Stimulated activated CD8-positive, alpha-beta memory T cell treated with anti-CD3 and anti-CD28 coated beads, Interleukin-7, amount 100 ng/mL, for 1 hour (primary cell): ENCODE data around the gene NHLRC1.
"Not testable (repeated sequence)": the region's sequence is repeated elsewhere in the genome, so short reads cannot be mapped to it uniquely, and the experiment has no call there.

ENCODE experiments used
- DNase-seq, 2 donors: peaks; one replicate each; pipeline ENCODE4 v3.0.0-alpha.2; 2020; ENCODE audit warnings: low read depth in 2 of 2

The NHLRC1 gene

DNA sequence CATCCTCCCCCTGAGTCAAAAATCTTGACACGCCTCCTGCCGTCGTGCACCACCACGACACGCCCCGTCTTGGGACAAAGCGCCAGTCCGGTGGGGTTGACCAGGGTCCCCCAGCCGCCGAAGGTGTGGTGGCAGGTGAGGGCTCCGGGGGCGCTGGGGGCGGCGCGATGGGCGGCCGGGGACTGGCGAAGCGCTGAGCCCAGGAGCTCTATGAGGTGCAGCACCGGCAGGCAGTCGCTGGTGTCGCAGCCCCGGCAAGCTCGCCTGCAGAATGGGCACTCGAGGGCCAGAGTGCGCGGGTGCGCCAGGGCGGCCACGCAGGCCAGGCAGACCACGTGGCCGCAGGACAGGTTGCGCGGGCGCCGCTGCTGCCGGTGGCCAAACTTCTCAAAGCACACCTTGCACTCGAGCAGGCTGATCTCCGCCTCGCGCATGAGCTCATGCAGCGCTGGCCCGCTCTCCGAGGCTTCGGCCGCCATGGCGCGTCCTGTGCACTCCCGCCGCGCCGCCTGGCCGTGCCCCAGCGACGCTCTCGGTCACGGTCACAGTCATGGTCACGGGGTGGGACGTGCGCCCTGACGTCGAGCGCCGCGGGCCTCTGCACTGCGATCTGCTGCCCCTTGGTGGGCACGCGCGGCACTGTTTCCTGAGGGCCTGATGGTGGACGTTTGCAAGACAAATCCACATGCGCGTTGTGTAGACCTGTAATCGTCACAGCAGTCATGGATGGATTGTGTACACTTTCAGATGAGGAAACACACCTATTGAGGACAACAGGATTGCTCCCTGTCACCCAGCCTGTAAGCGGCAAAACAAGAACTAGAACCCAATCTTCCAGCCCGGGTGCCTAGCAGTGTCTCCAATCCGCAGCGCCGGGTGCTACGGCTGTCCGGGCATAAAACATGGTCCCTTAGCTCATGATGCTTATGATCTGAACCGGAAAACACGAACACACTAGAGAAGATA lies at the start of gene NHLRC1:
Gene NHLRC1, minus strand, starts transcription at position 550 of the 966 bp plus-strand sequence. Its CDS starts 71 bp downstream, at position 479.
- DNase-seq: peak; percentile 48 to 53

DNA sequence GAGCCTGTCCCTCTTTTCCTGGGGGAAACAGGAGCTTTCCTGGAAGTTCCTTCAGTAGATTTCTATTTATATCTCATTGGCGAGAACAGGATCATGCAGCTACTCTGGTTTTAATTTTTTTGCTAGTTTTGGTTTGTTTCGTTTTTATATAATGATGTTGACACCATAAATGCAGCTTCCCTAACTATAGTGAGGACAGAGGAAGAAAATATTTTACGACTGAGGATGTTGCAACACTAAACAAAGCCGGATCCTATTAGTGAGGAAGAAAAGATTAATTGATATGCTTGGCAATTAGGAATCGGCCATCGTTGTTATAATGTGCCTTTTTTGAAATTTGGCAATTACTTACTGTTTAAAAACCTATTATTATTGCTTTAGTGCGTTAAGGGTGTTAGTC lies 49.4 kb upstream of the NHLRC1 start:
- no peak for DNase-seq

DNA sequence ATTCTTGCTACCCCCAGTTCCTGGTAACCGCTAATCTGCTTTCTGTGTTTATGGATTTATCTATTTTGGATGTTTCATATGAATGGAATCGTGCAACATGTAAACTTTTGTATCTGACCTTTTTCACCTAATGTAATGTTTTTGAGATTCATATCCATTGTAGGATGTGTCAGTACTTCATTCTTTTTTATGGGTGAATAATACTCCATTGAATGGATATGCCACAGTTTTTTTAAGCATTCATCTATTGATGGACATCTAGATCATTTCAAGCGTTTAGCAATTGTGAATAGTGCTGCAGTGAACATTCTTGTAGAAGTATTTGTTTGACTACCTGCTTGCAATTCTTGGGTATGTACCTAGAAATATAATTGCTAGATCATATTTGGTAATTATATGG lies 45.8 kb upstream of the NHLRC1 start:
- DNase-seq: no peak

DNA sequence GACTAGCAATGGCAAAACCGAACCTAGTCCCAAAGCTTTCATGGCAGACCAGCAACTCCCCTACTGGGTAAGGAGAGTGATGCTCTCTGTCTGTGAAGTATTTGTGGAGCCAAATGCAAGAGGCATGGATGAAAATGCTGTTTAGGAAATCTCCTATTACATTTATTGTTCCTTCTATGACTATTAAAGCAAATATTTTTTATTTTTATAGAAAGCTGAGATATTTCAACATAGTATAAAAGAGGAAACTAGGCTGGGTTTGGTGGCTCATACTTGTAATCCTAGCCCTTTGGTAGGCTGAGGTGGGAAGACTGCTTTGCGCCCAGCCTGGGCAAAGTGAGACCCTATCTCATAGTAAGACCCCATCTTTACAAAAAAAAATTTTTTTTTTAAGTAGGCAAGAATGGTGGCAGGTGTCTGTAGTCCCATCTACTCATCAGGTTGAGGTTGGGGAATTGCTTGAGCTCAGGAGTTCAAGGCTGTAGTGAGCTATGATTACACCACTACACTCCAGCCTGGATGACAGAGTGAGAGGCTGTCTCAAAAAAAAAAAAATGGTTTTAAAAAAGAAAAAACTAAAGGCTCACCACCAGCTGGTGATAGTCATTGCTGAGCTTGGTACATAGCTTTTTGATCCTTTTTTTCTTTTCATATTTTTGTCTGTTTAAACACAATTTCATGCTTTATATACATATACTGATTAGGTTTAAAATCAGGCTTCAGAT lies 44.0 kb upstream of the NHLRC1 start:
- no peak for DNase-seq

DNA sequence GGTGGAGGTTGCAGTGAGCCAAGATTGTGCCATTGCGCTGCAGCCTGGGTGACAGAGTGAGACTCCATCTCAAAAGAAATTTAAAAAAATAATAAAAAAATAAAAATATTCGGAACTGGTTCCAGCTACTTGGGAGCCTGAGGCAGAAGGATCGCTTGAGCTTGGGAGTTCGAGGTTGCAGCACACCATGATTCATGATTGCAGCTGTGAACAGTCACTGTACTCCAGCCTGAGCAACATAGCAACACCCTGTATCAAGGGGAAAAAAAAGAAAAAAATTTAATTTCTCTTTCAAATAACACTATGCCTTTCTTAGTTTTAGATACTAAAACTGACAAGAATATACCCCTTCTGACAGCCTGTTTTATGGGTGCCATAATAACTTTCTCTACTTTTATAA lies 43.3 kb upstream of the NHLRC1 start:
- no peak for DNase-seq

DNA sequence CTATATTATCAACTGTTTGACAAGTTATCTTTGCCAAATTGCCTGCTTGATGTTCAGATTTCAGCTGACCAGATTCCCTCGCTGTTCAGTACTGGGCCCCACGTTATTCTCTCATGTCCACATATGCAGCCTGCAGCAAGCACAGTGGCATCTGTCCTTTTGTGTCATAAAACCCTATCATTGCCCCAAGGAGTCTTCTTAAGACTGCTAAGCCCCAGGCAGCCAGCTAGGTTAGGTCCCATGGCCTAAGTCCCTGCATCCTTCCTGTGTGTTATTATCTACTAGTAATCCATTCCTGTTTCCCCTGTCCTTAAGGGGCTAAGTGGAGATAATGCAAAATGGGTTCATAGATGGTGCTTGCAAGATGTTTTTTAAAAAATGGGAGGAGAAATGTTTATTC lies 39.9 kb upstream of the NHLRC1 start:
- DNase-seq: no peak

DNA sequence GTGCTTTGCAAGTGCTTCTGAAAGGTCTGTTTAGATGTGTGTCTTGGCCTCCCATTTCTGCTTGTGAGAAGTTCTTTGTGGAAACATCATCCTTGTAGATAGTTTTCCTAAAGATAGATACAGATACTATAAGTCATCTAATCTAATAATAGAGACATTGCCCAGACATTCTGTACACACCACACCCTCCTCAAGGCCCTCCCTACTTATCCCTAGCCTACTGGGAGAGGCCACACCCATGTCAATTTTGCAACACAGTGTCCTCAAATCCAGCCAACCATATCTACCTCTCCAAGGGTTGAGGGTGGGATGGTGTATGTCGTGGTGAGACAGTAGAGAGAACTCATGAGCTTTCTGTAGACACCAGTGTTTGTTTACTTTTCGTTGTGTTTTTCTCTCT lies 39.0 kb upstream of the NHLRC1 start:
- DNase-seq: no peak

DNA sequence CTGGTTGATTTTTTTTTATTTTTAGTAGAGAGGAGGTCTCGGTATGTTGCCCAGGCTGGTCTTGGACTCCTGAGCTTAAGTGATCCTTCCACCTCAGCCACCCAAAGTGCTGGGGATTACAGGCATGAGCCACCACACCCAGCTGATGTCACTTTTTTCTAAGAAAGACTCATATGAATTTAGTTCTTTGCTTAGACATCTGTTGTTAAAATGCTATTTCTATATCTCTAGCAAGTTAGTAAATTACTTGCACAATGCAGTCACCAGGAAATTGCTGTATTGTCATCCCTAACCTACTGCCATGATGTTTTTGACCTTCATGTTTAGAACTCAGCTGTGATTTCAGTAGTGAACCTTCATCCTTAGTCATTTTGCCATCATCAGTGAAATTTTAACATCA lies 38.4 kb upstream of the NHLRC1 start:
- DNase-seq: no peak

DNA sequence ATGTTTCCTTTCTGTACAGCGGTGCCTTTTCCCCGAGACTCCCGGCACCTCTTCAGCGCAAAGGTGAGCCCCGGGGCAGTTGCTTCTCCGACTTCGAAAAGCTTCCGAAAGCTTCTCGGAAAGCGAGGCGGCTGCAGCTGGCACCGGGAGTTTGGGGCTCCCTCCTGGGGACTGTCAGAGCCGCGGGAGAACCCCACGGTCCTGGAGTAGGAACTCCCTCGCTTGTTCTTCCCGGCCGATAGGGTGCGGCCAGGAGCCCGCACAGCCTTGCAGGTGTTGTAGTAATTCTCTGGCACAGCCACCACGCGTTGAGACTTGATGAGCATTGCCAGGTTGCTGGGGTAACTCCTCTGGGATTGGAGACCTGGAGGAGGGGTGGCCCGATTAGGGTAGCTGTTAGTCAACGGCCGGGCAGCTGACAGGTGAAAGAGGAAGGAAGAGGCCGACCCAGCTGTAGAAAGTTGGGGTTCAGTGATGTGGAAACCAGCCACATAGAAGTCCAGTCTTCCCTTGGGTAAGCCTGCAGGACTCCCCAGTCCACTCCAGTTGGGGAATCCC lies 33.5 kb upstream of the NHLRC1 start:
- DNase-seq: peak; percentile 6 to 14

DNA sequence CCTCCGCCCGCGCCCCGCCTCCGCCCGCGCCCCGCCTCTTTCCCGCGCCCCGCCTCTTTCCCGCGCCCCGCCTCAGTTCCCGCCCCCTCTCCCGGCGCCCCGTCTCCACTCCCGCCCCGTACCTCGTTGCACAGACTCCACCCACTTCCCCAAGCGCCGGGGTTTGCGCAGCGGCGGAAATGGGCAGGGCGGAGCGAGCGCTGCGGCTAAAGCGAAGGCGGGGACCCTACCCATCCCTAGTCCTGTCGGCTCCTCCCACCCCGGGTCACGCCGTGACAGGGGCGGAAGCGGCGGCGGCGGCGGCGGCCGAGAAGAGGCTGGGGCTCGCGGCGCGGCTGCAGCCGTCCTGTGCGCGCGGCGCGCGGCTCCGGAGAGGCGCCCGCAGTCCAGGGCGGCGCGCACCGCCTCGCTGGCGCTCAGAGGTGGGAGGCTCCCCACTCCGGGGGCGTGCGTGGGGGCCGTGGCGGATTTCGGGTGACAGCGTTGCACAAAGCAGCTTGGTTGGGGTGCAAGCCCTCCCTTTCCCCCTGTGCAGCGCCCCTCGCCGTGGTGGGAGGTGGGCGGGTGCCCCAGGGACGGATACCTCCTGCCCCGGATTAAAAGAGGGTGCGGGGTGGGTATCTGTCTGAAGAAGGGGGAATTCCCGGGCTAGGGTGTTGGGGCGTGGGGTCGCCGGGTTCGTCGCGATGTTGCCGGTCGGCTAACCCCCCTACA lies 32.8 kb upstream of the NHLRC1 start, which contains the start of gene KDM1B:
Gene KDM1B, plus strand, starts transcription at position 273 of the 714 bp plus-strand sequence. CDS start 4,474 bp downstream, outside the sequence.
- DNase-seq: peak; percentile 98 to 99

DNA sequence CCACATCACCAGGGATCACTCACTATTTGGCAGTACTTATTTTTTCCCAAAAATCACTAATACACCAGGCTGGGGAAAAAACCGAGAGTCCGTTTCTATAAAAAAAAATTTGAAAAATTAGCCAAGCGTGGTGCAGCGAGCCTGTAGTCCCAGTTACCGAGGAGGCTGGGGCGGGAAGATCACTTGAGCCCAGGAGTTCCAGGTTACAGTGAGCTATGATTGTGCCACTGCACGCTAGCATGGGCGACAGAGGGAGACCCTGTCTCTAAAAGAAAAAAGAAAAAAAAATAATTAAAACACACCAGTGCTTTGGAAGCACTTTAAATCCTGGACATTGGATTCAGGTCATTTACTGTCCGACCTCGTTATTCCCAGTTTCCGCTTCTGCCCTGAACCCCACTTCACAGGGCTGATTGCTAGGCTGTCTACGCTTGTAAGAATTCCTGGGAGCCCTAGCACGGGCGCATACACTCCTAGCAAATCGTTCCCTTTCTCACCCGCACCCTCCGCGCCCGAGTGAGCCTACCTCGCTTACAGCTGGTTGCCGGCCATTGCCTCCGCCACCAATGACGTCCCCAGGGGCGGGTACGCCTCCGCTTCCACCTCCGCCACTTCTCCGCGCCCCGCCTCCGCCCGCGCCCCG lies 32.2 kb upstream of the NHLRC1 start, which contains the start of gene TPMT:
Gene TPMT, minus strand, starts transcription at position 571 of the 643 bp plus-strand sequence. CDS start 5,950 bp downstream, outside the sequence.
- DNase-seq: no peak

DNA sequence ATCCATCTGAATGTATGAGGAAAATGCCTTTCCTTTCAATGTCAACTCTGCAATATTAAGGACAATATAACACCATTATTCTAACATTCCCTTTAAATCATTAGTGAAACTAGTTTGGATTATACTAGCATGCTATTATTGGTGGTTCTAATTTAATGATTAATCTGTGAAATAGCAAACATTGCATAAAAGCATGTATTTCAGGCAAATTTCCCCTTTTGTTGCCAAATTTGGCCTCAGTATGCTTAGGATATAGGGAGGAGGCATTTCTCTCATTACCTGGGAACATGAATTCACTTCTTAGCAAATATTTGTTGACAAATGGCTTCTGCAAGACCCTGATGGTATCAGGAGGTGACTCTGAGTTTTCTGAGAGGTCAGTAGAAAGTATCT lies 30.8 kb upstream of the NHLRC1 start:
- DNase-seq: no peak

DNA sequence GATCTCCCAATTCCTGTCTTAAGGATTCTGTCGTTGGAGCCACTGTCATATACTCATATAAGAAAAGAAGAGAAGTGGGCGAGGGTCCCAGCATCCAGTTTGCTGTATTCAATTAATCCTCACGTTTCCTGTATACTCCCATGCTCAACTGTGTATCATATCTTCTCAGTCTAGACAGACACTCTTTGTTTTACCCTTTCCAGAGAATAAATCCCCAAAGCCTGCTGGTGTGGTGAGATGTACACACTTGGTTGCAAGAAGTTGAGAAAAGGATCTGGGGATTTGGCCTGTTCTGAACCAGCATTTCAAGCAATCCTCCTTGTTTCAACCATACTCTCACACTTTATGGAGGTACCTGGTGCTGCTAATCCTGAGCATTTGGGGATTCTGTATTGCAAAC lies 29.3 kb upstream of the NHLRC1 start:
- DNase-seq: no peak

DNA sequence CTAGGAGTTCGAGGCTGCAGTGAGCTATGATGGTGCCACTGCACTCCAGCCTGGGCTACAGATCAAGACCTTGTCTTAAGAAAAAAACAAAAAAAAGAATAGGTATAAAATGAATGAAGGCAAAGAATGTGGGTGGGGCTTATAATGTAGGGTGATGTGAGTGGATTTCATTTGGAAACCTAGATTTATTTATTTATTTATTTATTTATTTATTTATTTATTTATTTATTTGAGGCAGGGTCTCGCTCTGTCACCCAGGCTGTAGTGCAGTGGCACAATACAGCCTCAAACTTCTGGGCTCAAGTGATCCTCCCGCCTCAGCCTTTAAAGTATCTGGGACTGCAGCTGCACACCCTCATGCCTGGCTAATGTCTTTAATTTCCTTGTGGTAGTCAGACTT lies 28.9 kb upstream of the NHLRC1 start:
- DNase-seq: not testable (repeated sequence)

DNA sequence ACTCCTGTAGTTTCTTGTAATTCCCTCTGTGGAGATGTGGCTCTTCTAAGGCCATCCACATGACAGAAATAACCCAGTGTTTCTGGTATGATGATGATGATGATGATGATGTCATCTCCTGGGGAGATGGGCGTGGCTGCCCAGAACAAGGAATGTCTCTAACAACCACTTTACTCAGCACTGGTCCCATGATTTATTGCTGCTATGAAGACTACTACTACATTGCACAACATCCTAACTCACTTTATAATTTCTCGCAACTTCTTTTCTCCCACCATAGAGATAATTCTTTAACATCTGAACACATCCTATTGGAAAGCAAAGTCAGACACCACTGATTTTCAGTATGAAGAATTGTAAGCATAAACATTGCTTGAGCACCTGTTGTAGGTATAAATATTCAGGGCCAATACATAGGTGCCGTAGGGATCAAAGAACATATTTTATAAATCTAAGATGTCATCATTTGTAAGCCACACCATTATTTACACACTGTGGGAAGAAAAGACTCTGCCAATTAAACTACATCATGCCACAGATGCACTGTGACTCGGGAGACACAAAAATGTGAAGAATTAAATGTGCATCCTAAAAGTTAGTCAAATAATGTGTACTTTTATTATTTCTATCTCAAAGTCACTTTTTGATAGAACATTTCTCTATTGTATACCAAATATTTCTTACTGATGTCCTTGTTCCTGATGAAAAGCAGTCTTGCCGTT lies 26.0 kb upstream of the NHLRC1 start:
- DNase-seq: no peak

DNA sequence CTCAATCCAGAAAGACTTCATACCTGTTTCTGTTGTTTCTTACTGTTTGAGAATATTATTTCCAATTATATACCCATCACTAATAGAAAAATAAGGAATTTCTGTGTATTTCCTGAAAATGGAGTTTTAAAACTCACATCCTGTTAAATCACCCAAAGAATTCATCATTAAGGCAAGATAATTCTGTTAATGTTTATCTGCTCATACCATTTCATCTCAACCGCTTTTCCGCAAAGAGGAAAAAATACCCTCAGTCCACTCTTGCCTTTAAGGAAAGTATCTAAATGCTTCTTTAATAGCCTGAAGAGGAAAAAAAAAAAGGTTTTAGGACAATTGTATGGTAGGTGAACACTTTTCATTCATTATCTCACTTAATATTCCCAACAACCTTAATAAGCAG lies 25.1 kb upstream of the NHLRC1 start:
- no peak for DNase-seq

DNA sequence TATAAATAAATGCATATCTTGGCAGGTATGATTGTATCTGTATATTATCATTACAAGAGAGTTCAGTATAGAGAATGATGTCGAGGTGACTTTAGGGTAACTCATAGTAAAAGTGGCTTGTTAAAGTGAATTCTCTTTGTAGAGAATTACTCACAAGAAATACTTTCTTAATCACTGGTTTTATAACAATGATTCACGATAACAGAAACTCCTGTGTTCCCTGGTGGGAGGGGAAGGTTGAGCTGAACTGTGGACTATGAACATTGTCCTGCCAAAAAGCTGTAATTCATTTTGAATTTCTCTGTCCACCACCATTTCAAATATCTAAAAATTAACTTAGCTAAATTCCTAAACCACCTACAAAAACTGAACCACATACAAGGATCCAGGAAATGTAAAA lies 24.7 kb upstream of the NHLRC1 start:
- DNase-seq: no peak

DNA sequence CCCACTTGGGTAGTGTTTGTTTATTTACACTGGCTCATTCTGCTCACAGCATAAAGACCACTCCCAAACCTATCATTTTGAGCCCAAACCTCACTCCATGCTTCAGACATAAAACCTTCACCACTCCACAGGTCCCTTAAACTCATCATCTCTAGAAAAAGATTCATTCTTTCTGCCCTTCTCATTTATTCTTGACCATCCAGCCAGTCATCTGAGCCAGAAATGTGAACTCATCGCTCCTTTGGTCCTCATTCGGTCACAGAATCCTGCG lies 20.0 kb upstream of the NHLRC1 start:
- DNase-seq: no peak

DNA sequence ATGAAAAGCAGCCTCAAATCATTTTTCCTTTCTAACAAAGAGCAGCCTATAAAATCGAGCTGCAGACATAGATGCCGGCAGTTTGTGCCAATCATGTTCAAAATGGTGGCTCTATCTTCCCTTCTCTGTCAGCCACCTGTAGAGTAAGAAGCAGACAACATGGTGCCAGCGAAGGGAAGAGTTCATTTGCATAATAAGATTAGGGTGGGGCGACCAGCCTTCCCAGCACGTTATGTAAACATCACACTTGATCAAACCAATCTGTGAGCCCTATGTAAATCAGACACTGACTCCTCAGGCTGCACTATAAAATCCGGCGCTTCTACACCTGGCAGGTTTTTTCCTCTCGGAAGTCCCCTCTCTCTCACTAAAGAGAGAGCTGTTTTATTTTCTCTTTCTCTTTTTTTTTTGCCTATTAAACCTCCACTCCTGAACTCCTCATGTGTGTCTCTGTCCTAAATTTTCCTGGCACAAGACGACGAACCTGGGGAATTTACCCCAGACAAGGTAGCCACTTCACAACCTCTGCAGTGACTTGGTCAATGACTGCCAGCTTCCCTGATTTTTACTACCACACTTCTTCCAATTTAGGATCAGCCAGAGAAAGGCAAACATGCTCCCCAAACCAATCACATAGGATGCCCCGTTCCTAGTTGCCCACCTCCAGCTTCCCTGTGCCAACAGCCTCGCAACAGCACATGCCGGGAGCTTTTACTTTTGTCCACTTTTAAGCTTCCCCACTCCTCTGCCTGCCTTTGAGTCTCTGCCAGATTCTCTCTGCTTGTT lies 19.5 kb upstream of the NHLRC1 start:
- no peak for DNase-seq
